Mucosa of stomach (tissue), 1 donor: ENCODE data around the gene CCDC85A.
"Not testable (repeated sequence)": the region's sequence is repeated elsewhere in the genome, so short reads cannot be mapped to it uniquely, and the experiment has no call there.

ENCODE experiments used
- H3K27me3 ChIP-seq: one replicate; pipeline ENCODE4 v1.7.0; 2013; ENCODE audit warnings: mild to moderate bottlenecking, low read length; ENCODE audit not compliant: control insufficient read depth, insufficient read depth
- H3K36me3 ChIP-seq: one replicate; pipeline ENCODE4 v1.7.0; 2013; ENCODE audit warnings: low read length; ENCODE audit not compliant: control insufficient read depth, insufficient read depth
- H3K4me1 ChIP-seq: one replicate; pipeline ENCODE4 v1.7.0; 2013; ENCODE audit warnings: mild to moderate bottlenecking, low read length; ENCODE audit not compliant: control insufficient read depth, insufficient read depth
- H3K4me3 ChIP-seq: one replicate; pipeline ENCODE4 v1.7.0; 2013; ENCODE audit warnings: low read length
- H3K9ac ChIP-seq: one replicate; pipeline ENCODE4 v1.7.0; 2013; ENCODE audit warnings: mild to moderate bottlenecking, low read length, moderate library complexity
- H3K9me3 ChIP-seq: one replicate; pipeline ENCODE4 v1.7.0; 2013; ENCODE audit warnings: mild to moderate bottlenecking, low read length, moderate library complexity; ENCODE audit not compliant: control insufficient read depth
- donor health status: Pancreatic carcinoma.

The CCDC85A gene

GRCh38 chr2:56183643-56184499, at the start of gene CCDC85A:
TSS of gene CCDC85A (plus strand) at chr2:56183990. CDS start at chr2:56184625, 635 bp downstream.
- no peaks in the 10 kb centered on the region for H3K9me3 ChIP-seq
- H3K27me3 ChIP-seq, result peaks cover 31% of the 10 kb centered on the region
- no peak within 1 kb of the TSS for H3K4me3 ChIP-seq
- no peaks in the 10 kb centered on the region for H3K36me3 ChIP-seq
- peaks cover 12% of the 10 kb centered on the region for H3K4me1 ChIP-seq
- peak within 1 kb of the TSS; percentile 15 for H3K9ac ChIP-seq

DNA sequence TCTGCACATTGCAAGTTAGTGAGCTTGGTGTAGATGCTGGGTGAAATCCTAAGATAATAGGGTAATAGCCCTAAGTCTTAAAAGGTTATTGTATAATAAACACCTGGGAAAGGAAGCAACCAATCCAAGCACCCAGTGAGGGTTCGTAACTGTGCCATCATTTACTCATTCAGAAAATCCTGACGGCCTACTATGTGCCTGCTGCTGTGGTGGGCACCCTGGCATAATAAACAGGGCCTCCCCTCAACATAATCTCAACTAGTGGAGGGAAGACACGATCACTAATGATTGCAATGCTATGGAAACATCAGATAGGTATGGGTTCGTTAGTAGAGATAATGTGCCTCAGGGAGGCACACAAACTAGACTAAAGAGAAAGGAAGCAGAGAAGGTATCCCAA, 48.9 kb upstream of the CCDC85A start:
- H3K4me1 ChIP-seq, result no peaks in the 10 kb centered on the region
- H3K27me3 ChIP-seq, result no peaks in the 10 kb centered on the region
- H3K4me3 ChIP-seq, result no peak overlapping the region
- no peak overlapping the region for H3K9ac ChIP-seq
- H3K36me3 ChIP-seq, result no peaks in the 10 kb centered on the region
- no peaks in the 10 kb centered on the region for H3K9me3 ChIP-seq

DNA sequence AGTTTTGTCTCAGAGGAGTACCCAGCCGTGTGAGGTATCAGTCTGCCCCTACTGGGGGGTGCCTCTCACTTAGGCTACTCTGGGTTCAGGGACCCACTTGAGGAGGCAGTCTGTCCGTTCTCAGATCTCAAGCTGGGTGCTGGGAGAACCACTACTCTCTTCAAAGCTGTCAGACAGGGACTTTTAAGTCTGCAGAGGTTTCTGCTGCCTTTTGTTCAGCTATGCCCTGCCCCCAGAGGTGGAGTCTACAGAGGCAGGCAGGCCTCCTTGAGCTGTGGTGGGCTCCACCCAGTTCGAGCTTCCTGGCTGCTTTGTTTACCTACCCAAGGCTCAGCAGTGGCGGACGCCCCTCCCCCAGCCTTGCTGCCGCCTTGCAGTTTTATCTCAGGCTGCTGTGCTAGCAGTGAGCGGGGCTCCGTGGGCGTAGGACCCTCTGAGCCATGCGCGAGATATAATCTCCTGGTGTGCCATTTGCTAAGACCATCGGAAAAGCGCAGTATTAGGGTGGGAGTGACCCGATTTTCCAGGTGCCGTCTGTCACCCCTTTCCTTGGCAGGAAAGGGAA, 41.2 kb upstream of the CCDC85A start:
- not testable (repeated sequence) for H3K27me3 ChIP-seq, H3K9me3 ChIP-seq, H3K4me1 ChIP-seq, H3K9ac ChIP-seq, H3K36me3 ChIP-seq, H3K4me3 ChIP-seq

- Histone ChIP-seq H3K4me3 (no peak overlapping the region), H3K9me3 (no peaks in the 10 kb centered on the region), H3K36me3 (no peaks in the 10 kb centered on the region), H3K4me1 (no peaks in the 10 kb centered on the region), H3K9ac (no peak overlapping the region), H3K27me3 (no peaks in the 10 kb centered on the region)
These were observed 35.9 kb upstream of the CCDC85A start for GRCh38 chr2:56147907-56148306.

DNA sequence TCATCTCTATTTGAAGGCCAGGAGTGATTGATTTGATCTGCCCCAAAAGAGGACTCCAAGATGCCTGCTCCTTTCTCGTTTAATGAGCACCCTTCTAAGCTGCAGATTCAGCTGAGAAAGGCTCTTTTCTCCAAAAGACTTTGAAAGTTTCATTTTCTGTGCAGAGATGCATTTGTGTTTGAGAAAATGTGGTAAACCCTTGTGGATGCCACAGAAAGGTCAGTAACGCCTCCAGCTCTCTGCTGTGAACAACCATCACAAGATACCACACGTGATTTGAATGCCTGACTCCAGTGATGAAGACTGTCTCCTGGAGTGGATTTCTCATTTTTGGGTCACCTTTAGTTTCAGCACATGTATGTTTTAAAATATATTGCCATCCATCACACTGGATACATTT, 35.0 kb upstream of the CCDC85A start:
- H3K36me3 ChIP-seq, result no peaks in the 10 kb centered on the region
- no peaks in the 10 kb centered on the region for H3K4me1 ChIP-seq
- H3K9ac ChIP-seq, result no peak overlapping the region
- no peaks in the 10 kb centered on the region for H3K27me3 ChIP-seq
- no peaks in the 10 kb centered on the region for H3K9me3 ChIP-seq
- no peak overlapping the region for H3K4me3 ChIP-seq

GRCh38 chr2:56151841-56152240, 31.9 kb upstream of the CCDC85A start:
- Histone ChIP-seq H3K36me3 (no peaks in the 10 kb centered on the region), H3K27me3 (no peaks in the 10 kb centered on the region), H3K9me3 (no peaks in the 10 kb centered on the region), H3K9ac (no peak overlapping the region), H3K4me3 (no peak overlapping the region), H3K4me1 (no peaks in the 10 kb centered on the region)

GRCh38 chr2:56155188-56155587, 28.6 kb upstream of the CCDC85A start:
- H3K27me3 ChIP-seq, result no peaks in the 10 kb centered on the region
- H3K36me3 ChIP-seq, result no peaks in the 10 kb centered on the region
- no peak overlapping the region for H3K9ac ChIP-seq
- H3K4me1 ChIP-seq, result no peaks in the 10 kb centered on the region
- no peaks in the 10 kb centered on the region for H3K9me3 ChIP-seq
- H3K4me3 ChIP-seq, result no peak overlapping the region

DNA sequence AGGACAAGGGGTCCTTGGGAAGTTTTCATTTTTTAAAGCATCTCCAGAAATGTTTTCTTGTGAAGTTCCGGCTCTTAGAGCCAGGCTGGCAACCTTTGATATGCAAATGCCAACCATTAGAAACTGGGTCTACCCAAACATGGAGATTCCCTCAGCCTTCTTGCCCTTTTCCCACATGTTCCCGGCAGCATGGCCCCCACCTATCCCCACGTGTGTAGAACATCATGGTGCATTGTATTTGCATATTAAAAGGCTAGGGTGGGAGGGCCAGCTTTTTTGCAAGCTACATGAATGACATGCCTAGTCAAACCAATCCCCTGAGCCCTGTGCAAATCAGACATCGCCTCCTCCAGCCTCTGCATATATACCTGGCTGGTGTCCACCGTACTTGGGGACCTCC, 23.9 kb upstream of the CCDC85A start:
- not testable (repeated sequence) for H3K9ac ChIP-seq, H3K4me3 ChIP-seq, H3K36me3 ChIP-seq, H3K27me3 ChIP-seq, H3K9me3 ChIP-seq, H3K4me1 ChIP-seq

DNA sequence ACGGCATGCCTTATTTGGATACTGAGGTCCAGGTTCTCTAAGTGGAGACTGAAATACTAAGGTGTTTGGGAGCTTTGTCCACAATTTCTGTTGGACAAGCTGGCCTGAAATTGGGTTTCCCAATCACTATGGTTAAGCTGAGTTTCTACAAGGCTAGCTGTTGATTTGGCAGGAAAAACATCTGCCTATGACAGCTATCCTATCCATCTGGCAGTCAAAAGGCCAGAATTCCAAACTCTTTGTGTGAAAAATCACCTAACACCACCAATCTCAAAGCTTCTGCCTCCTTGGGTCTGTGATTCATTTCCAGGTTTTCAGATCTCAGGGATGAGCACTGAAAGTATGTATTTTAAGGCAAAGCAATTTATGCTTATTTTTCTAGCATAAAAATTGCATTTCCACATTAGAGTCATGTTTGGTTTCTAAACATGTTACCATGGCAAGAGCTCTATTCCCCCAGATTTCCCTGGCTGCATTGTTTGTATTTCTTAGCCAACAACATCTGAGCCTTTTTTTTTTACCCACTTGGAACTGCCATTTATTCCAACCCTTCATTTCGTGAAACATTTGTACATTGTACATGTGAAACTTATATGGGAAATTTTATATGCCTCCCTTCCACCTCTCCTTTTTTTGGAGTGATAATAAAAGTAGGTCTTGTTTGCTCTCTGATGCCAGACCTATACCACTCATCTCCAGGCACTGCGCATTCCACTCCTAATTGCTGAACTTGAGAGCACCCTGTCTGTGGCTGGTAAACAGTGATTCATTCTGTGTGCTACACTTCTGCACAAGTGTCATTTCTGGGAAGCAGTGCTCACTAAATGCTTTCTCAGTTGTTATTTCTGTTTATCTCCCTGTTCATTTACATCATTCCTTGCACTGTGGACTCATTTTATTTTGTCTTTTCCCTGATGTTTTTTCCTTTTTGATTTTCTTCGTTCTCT, 15.9 kb upstream of the CCDC85A start:
- Histone ChIP-seq H3K4me1 (no peaks in the 10 kb centered on the region), H3K9me3 (no peaks in the 10 kb centered on the region), H3K4me3 (no peak overlapping the region), H3K9ac (no peak overlapping the region), H3K36me3 (no peaks in the 10 kb centered on the region), H3K27me3 (no peaks in the 10 kb centered on the region)

- Histone ChIP-seq H3K4me1 (no peaks in the 10 kb centered on the region), H3K36me3 (no peaks in the 10 kb centered on the region), H3K9ac (no peak overlapping the region), H3K4me3 (no peak overlapping the region), H3K9me3 (no peaks in the 10 kb centered on the region), H3K27me3 (no peaks in the 10 kb centered on the region)
These were observed 14.3 kb upstream of the CCDC85A start for GRCh38 chr2:56169521-56169920.

GRCh38 chr2:56170504-56170903, 13.3 kb upstream of the CCDC85A start:
- Histone ChIP-seq H3K27me3 (no peaks in the 10 kb centered on the region), H3K4me1 (no peaks in the 10 kb centered on the region), H3K9me3 (no peaks in the 10 kb centered on the region), H3K4me3 (no peak overlapping the region), H3K9ac (no peak overlapping the region), H3K36me3 (no peaks in the 10 kb centered on the region)

DNA sequence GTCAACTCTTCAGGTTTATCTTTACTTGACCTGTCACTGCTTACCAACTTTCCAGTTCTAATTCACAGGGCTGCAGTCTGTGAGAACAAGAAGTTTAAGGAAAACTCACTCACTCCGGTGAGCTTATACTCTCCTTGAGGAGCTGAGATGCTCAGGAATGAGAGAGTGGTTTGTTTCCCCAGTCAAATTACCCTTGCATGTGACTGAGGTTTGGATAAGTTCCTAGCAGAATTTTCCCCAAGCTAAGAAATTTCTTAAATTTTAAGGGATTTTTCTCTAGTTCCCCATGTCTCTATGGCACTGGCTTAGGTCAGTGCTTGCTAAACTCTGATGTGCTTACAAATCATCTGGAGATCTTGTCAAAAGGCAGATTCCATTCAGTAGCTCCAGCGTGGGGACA, 12.8 kb upstream of the CCDC85A start:
- Histone ChIP-seq H3K9me3 (no peaks in the 10 kb centered on the region), H3K27me3 (no peaks in the 10 kb centered on the region)

More for the DNA sequence above, 12.8 kb upstream of the CCDC85A start:
- H3K4me3 ChIP-seq, result no peak overlapping the region
- no peak overlapping the region for H3K9ac ChIP-seq
- H3K4me1 ChIP-seq, result no peaks in the 10 kb centered on the region
- no peaks in the 10 kb centered on the region for H3K36me3 ChIP-seq
